Astrocyte (in vitro differentiated cells and primary cell): ENCODE results near the gene HERPUD1. TPM values are rescaled to one million over a fixed set of nuclear protein-coding genes. Genes with fewer than 3 reads are reported as not detected.

Experiments
- DNase-seq: peaks from one replicate; pipeline ENCODE4 v3.0.0-alpha.2; 2010; ENCODE audit warnings: low read depth
- FAIRE-seq: peaks from 2 replicates; lab custom pipeline; 2011; peaks lifted over from hg19 to GRCh38; lab: Jason Lieb, UNC
- H2AFZ ChIP-seq: 2 replicates; pipeline ENCODE4 v1.6.0; 2012; ENCODE audit warnings: low read depth, low read length, inconsistent platforms
- H3K27ac ChIP-seq: 2 replicates; pipeline ENCODE4 v1.5.1; 2011; ENCODE audit warnings: low read depth, low read length, inconsistent platforms
- H3K27me3 ChIP-seq: 2 replicates; pipeline ENCODE4 v1.6.0; 2011; ENCODE audit warnings: low read length, inconsistent platforms; ENCODE audit not compliant: insufficient read depth
- H3K36me3 ChIP-seq: 2 replicates; pipeline ENCODE4 v1.5.1; 2011; ENCODE audit warnings: low read length, inconsistent platforms; ENCODE audit not compliant: insufficient read depth
- H3K4me1 ChIP-seq: 2 replicates; pipeline ENCODE4 v1.5.1; 2011; ENCODE audit warnings: low read length, inconsistent platforms; ENCODE audit not compliant: insufficient read depth
- H3K4me2 ChIP-seq: 2 replicates; pipeline ENCODE4 v1.6.0; 2012; ENCODE audit warnings: low read length, inconsistent platforms
- H3K4me3 ChIP-seq: 2 replicates; pipeline ENCODE4 v1.5.1; 2011; ENCODE audit warnings: low read depth, mild to moderate bottlenecking, low read length, inconsistent platforms; ENCODE audit not compliant: insufficient read depth
- H3K79me2 ChIP-seq: 2 replicates; pipeline ENCODE4 v1.6.0; 2012; ENCODE audit warnings: mild to moderate bottlenecking, low read length, inconsistent platforms; ENCODE audit not compliant: insufficient read depth
- H3K9ac ChIP-seq: 2 replicates; pipeline ENCODE4 v1.6.0; 2012; ENCODE audit warnings: mild to moderate bottlenecking, low read length, inconsistent platforms
- H3K9me3 ChIP-seq: 2 replicates; pipeline ENCODE4 v1.5.1; 2012; ENCODE audit warnings: low read depth, mild to moderate bottlenecking, low read length, inconsistent platforms; ENCODE audit not compliant: insufficient read depth
- H4K20me1 ChIP-seq: 2 replicates; pipeline ENCODE4 v1.6.0; 2012; ENCODE audit warnings: low read length, inconsistent platforms; ENCODE audit not compliant: insufficient read depth
- H3K27ac Mint-ChIP-seq: one replicate; pipeline ENCODE4 v1.8.0; 2021; ENCODE audit warnings: mild to moderate bottlenecking, mixed read lengths; ENCODE audit not compliant: unreplicated experiment
- H3K27me3 Mint-ChIP-seq: one replicate; pipeline ENCODE4 v1.8.0; 2021; ENCODE audit warnings: low read depth, mixed read lengths; ENCODE audit not compliant: unreplicated experiment
- H3K36me3 Mint-ChIP-seq: one replicate; pipeline ENCODE4 v1.8.0; 2021; ENCODE audit warnings: low read depth, mixed read lengths; ENCODE audit not compliant: unreplicated experiment
- H3K4me1 Mint-ChIP-seq: one replicate; pipeline ENCODE4 v1.8.0; 2021; ENCODE audit warnings: low read depth, mixed read lengths; ENCODE audit not compliant: unreplicated experiment
- H3K4me3 Mint-ChIP-seq: one replicate; pipeline ENCODE4 v1.8.0; 2021; ENCODE audit warnings: mild to moderate bottlenecking, moderate library complexity, mixed read lengths; ENCODE audit not compliant: unreplicated experiment
- H3K9me3 Mint-ChIP-seq: one replicate; pipeline ENCODE4 v1.8.0; 2021; ENCODE audit warnings: mild to moderate bottlenecking, mixed read lengths; ENCODE audit not compliant: unreplicated experiment
- EZH2 ChIP-seq: IDR thresholded peaks from 2 replicates; pipeline ENCODE4 v1.6.1; 2012; ENCODE audit warnings: mild to moderate bottlenecking, low read length, inconsistent platforms; ENCODE audit not compliant: insufficient read depth
- total RNA-seq: library from RNA; stranded (reverse); gene quantifications from 2 replicates; pipeline ENCODE4 v1.2.1, GENCODE V29; 2021
- TF ChIP-seq, protein P1 (sequence below): IDR thresholded peaks from 2 replicates; pipeline ENCODE4 v1.5.1; 2011; ENCODE audit warnings: low read depth, mild to moderate bottlenecking, inconsistent platforms, low read length, moderate library complexity; ENCODE audit not compliant: insufficient read depth

HERPUD1 gene
- total RNA-seq, 1 donor from 2014 or later, result 234 TPM

DNA sequence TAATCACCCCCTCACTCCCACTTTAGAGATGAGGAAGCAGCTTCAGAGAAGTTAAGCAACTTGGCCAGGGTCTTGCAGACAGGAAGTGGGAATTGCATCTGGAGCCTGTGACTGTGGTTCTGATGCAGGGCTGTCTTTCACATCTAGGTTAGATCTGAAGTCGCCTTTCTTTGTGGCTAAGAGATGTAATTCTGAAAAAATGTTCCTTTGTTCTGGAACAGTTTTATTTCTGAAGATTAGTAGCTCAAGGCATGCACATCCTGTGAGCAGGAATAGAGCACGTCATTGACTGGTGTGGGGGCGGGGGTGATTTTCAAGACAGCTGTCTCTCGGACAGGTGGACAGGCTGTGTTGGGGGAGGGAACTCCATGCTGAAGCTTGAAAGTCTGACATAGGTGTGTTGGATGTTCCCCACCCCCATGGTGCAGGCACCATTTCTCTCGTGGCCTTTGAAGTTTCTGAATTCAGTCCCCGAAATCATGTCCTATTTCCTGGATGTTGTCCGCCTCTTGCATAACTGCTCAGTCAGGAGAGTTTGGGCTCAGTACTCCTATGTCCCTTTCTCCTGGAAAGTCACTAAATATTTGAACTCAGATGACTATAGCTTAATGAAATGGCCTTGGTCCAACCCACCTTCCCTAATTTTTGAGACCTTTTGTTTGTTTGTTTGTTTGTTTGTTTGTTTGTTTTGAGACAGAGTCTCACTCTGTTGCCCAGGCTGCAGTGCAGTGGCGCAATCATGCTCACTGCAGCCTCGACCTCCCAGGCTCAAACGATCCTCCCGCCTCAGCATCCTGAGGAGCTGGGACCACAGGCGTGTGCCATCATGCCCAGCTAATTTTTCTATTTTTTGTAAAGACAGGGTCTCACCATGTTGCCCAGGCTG is 21.0 kb upstream of the HERPUD1 start:
- FAIRE-seq (no peak), DNase-seq (peak; percentile 97)
- Histone ChIP-seq H3K79me2 (no peaks in the 10 kb centered on the region), H4K20me1 (no peaks in the 10 kb centered on the region), H3K4me3 (no peak overlapping the region), H3K4me2 (peak overlapping the region; percentile 63), H3K27ac (peak overlapping the region; percentile 74), H3K4me1 (peaks cover 38% of the 10 kb centered on the region), H3K9ac (peak overlapping the region; percentile 37), H3K36me3 (no peaks in the 10 kb centered on the region), H3K27me3 (no peaks in the 10 kb centered on the region), H3K9me3 (no peaks in the 10 kb centered on the region), H2AFZ (no peak overlapping the region)
- Mint-ChIP-seq H3K27me3 (peaks cover 2% of the 10 kb centered on the region), H3K9me3 (peaks cover 9% of the 10 kb centered on the region), H3K36me3 (peaks cover under 1% of the 10 kb centered on the region), H3K27ac (peak overlapping the region; percentile 98), H3K4me3 (no peak overlapping the region), H3K4me1 (peaks cover 41% of the 10 kb centered on the region)
- TF ChIP-seq, protein P1, sequence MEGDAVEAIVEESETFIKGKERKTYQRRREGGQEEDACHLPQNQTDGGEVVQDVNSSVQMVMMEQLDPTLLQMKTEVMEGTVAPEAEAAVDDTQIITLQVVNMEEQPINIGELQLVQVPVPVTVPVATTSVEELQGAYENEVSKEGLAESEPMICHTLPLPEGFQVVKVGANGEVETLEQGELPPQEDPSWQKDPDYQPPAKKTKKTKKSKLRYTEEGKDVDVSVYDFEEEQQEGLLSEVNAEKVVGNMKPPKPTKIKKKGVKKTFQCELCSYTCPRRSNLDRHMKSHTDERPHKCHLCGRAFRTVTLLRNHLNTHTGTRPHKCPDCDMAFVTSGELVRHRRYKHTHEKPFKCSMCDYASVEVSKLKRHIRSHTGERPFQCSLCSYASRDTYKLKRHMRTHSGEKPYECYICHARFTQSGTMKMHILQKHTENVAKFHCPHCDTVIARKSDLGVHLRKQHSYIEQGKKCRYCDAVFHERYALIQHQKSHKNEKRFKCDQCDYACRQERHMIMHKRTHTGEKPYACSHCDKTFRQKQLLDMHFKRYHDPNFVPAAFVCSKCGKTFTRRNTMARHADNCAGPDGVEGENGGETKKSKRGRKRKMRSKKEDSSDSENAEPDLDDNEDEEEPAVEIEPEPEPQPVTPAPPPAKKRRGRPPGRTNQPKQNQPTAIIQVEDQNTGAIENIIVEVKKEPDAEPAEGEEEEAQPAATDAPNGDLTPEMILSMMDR, result no peak
- TF ChIP-seq EZH2, result no peak

DNA sequence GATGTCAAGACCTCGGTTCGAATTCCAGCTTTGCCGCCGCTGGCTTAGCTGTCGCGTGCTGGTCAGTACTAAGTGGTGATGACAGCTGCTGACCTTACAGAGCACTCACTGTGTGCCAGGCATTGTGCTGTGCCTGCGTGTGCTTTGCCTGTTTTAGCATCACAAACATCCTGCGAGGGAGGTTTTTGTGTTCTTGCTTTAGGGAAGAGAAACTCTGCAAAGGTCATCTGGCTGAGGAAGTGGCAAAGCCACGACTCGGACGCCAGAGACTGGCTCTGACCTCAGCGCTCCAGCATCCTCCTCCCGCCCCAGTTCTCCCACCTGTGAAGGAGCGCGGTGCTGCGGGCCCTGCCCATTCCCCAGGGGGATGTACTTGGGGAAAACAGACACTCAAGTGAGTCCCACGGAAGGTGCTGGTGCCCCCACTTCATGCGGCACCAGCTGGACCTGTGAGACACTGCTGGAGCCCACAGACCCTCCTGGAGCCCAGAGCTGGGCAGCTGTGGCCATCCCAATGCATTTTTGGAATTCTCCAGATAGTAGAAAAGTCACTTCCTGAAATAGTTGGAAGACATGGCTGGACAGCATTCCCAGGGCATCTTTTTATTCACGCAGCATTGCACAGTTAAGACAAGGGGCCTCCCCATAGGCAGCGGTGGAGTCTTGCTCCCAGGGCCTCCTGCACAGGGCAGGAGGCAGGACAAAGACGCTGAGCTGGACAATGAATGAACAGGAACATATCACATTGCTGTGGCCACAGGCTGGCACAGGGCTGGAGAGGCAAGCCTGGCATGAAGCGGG is 20.0 kb upstream of the HERPUD1 start:
- TF ChIP-seq EZH2, result no peak
- TF ChIP-seq, protein P1, result no peak
- peaks cover 38% of the 10 kb centered on the region for H3K4me1 ChIP-seq
- peak overlapping the region; percentile 51 for H3K27ac ChIP-seq
- peaks cover 40% of the 10 kb centered on the region for H3K4me1 Mint-ChIP-seq
- no peaks in the 10 kb centered on the region for H4K20me1 ChIP-seq
- H3K27me3 ChIP-seq, result no peaks in the 10 kb centered on the region
- H3K36me3 Mint-ChIP-seq, result peaks cover 1% of the 10 kb centered on the region
- peaks cover 6% of the 10 kb centered on the region for H3K9me3 Mint-ChIP-seq
- no peak overlapping the region for H3K4me3 ChIP-seq
- H3K9ac ChIP-seq, result peak overlapping the region; percentile 26
- H3K27ac Mint-ChIP-seq, result peak overlapping the region; percentile 98
- DNase-seq (peak; percentile 83), FAIRE-seq (no peak)
- H3K79me2 ChIP-seq, result no peaks in the 10 kb centered on the region
- H3K36me3 ChIP-seq, result no peaks in the 10 kb centered on the region
- peak overlapping the region; percentile 27 for H2AFZ ChIP-seq
- H3K9me3 ChIP-seq, result no peaks in the 10 kb centered on the region
- H3K27me3 Mint-ChIP-seq, result peaks cover 2% of the 10 kb centered on the region
- H3K4me2 ChIP-seq, result peak overlapping the region; percentile 61
- peak overlapping the region; percentile 17 for H3K4me3 Mint-ChIP-seq
